HG03565 (cell line): ENCODE data around the gene DBH.

Source experiments
- ATAC-seq: cut with Tn5 transposase; IDR thresholded peaks from one replicate; pipeline ENCODE4 v1.9.1; 2021; ENCODE audit warnings: mild to moderate bottlenecking, moderate library complexity; ENCODE audit not compliant: unreplicated experiment

Gene DBH

GRCh38 chr9:133642708-133643361 lies 6.7 kb downstream of the DBH start:
- ATAC-seq, result no peak

DNA sequence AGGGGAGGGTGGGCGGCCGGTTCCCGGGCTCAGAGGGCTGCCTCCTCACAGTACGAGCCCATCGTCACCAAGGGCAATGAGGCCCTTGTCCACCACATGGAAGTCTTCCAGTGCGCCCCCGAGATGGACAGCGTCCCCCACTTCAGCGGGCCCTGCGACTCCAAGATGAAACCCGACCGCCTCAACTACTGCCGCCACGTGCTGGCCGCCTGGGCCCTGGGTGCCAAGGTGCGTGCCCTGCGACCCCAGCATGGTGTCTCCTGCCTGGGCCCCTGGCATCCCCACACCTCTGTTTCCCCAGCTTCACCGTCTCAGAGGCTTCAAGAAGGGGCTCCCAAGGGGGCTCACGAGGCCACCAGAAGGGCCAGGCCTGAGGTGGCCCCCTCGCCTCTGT lies 7.2 kb downstream of the DBH start:
- ATAC-seq, result no peak

- ATAC-seq, result no peak
Measured at GRCh38 chr9:133643978-133644760, 8.0 kb downstream of the DBH start.

- ATAC-seq, result no peak
Measured at GRCh38 chr9:133645021-133645765, 9.0 kb downstream of the DBH start.

DNA sequence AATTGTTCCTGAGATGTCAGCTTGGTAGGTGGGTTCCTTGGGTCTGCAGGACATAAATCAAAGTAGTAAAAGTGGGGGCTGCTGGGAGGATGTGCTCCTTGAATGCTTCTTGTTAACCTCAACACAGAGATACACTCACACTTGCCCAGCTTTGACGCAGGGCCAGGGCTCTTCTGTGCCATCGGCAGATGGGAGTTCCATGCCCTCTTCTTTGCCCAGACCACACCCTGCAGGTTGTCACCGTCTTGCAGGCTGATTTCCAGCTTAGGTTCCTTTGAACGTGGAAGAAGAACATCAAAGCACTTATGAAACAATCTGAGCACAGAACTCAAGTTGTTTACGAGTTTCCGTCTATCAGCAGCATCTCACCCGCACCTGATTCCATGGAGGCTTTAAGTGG lies 11.0 kb downstream of the DBH start:
- ATAC-seq, result no peak

DNA sequence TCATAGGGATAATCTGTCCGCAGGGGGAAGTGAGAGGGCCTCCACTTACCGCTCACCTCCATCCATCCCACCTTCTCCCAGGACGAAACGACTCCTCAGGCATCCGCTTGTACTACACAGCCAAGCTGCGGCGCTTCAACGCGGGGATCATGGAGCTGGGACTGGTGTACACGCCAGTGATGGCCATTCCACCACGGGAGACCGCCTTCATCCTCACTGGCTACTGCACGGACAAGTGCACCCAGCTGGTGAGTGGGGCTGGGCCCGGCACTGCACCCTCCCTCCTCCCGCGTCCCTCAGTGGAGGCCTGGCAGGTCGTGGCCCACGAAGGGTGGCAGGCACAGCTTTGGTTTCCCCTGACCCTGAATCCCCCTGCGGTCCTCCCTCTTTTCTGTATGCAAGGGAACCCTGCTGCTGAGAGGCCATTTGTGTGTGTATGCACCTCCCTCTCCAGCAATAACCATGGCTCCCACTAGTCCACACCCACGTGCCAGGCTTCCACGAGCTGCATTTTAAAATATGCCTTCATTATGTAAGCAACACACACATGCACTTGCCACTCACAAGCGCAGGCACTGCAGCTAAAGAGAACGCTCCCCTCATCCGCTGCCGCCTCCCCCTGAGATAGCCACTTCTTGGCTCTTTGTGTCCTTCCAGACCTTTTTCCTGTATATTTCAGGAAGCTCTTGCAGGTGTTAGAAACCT lies 11.8 kb downstream of the DBH start:
- no peak for ATAC-seq

DNA sequence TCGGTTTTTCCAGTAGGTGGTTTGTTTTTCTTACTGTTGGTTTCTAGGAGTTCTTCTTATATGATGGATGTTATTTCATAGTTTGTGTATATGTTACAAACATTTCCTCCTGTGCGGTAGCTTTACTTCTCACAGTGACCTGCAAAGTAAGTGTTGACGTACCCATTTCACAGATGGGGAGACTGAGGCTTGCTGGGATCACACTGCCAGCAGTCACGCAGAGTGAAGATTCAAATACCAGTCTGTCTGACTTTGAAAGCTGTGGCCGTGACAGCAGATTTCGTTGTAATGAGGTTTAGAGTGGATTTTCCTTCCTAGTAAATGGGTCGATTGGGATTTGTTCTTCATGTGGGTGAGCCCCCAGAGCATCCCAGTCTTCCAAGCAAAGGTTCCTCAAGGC lies 13.0 kb downstream of the DBH start:
- ATAC-seq, result no peak

DNA sequence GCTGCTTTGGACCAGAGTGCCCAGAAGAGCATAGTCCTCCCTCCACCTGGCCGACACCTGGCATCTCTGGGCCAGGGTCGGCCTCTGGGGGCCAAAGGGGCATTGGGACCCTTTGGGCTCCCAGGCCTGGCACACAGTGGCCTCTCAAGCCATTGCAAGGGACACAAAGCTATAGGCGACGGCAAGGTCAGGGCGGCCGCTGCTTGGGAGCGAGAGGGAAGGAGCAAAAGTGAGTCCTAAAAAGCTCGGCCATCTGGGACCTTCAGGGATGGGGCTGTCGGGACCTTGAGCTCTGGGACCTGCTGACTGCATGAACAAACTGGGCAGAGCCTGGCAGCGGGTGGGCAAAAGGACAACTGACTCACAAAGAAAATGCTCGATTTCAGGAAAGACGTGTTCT lies 13.9 kb downstream of the DBH start:
- no peak for ATAC-seq

GRCh38 chr9:133653638-133654037 lies 17.5 kb downstream of the DBH start:
- ATAC-seq, result no peak

DNA sequence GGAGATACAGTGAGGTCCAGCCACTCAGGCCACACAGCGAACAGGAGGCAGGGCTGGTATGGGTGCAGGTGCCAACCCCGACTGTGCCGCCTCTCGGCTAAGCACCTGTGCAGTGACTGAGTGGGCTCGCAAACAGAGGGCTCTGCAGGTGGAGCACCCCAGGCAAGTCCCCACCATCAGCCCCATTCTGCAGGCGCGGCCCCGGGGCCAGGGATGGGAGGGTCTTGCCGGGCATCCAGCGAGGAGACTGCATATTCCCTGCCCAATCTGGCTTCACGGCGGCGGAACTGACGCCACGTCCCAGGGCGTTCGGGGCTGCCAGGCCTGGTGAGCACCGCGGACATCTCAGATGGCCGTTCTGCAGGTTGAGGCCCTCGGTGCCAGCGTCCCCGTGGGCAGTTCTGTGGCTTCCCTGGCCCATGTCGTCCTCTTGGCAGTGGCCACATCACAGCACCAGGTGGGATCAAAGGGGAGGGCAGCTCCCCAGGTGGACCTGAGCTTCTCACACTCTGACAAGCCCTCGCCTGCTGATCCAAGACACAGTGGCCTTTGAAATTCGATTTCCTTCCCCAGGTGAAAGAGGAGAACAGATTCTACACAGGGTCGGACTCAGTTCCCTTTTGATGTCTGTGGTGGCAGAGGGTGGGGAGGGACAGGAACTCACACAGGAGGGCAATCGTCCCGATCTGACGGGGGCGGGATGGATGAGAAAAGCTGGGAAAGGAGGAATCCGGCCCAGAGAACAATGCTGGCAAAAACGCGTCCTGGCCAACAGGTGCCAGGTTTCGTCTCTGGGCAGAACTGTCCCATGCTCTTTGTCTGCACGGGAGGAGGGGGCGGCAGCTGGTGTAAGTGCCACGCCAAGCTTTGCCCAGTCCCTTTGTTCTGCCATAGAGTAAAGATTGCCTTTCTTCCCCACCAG lies 18.8 kb downstream of the DBH start:
- ATAC-seq, result no peak

DNA sequence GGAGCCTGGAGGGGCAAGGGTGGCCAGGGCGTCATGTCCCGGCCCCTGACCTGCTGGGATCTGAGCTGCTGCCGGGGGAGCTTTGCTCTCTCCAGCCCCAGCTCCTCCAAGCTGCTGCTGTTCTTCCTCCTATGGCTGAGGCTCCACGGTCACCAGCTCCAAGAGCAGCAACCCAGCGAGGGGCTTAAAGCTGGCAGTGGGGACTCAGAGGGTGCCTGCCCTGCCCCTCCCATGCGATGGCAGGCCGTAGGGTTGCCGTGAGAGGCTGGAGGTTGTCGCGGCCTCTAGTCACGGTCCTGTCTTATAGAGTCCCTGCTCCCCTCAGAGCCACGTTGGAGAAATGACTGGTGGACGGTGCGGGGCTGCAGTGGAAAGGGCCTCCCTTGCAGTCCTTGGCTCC lies 19.5 kb downstream of the DBH start:
- no peak for ATAC-seq

GRCh38 chr9:133656211-133657119 lies 20.3 kb downstream of the DBH start:
- ATAC-seq, result no peak

DNA sequence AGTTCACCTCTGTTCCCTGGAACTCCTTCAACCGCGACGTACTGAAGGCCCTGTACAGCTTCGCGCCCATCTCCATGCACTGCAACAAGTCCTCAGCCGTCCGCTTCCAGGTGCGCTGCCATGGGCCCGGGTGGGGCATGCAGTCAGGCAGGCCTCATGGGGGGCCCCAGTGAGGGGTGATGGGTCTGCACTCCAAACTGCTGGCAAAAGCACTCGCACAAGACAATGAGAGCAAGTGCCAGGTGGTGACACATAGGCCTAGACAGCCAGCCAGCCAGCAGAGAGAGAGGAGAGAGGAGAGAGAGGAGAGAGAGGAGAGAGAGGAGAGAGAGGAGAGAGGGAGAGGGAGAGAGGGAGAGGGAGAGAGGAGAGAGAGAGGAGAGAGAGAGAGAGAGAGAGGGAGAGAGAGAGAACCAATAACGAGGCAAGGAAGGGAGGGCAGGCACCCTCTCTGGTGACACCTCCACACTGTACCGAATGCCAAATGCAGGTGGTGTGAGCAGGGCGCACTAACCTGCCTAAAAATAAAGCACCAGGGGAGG lies 21.0 kb downstream of the DBH start:
- no peak for ATAC-seq

GRCh38 chr9:133658442-133659431 lies 22.6 kb downstream of the DBH start:
- no peak for ATAC-seq

DNA sequence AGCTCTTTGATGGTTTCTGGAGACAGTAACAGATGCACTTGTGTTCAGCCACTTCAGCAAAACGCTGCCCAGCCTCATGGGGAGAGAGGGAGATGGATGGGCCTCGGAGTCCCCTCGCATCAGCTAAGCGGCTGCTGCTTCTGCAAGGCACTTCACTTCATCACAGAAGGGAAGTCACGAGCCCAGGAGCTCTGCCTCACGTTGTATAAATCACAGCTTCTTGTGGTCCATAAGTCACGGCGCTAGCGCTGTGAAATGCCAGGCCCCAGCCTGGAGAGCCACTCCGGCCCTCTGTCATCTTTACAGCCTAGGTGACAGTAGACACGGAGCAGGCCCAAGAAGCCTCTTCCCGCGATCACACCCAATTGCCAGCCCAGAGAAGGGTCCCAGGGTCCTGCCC lies 23.4 kb downstream of the DBH start:
- ATAC-seq, result no peak

DNA sequence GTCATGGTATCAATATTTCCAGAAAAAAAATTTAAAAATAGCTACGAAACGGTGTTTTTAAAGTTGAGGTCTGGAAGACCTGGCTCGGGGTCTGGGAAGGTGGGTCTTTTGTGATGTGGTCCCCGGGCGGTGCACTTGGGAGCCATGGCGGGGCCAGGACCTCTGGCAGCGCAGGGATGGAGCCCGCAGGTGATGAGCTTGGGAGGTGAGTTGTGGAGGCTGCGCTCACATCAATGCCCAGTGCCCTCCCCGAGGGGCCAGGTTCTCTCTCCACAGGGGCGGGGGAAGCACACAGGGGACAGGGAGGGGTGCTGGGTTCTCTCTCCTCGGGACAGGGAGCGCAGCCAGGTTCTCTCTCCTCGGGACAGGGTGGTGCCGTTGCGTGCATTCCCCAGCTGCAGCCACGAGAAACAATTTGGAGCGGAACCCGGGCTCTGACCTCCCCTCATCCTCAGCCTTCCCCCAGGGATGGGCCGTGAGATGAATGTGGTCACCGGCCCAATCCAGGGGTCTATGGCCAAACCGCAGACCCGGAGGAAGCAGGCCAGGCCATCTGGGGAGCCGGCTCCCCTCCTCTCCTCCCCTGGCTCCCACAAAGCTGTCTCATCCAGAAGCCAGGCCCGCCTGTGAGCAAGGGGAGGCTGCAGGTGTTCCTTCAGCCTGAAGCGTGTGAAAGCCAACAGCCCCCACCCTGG lies 25.8 kb downstream of the DBH start:
- no peak for ATAC-seq
